ENCODE results near the gene SHC4.

DNA sequence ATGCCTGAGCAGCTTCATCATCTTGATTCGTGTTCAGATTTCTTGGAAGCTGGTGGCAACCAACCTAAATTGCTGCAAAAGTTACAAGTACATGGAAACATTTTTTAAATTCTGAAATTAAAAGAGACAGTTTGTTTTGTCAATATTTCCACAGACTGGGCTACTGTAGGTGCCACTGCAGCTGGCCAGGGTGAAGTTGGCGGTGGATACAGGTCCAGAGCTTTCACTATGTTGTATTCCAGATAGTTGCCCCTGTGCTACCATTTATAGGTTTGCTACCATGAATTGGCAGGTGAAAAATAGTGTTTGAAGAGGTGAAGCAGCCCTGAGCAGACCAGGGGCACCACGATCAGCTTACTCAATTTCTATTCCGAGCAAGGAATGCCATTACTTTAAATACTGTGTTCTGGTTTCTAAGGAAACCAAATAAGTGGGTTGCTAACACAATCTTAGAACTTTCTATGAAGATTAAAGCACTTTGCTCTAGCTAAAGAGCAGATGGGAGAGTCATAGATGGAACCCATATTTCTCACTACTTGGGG, 21.2 kb upstream of the SHC4 start:
- TF ChIP-seq, protein P1, sequence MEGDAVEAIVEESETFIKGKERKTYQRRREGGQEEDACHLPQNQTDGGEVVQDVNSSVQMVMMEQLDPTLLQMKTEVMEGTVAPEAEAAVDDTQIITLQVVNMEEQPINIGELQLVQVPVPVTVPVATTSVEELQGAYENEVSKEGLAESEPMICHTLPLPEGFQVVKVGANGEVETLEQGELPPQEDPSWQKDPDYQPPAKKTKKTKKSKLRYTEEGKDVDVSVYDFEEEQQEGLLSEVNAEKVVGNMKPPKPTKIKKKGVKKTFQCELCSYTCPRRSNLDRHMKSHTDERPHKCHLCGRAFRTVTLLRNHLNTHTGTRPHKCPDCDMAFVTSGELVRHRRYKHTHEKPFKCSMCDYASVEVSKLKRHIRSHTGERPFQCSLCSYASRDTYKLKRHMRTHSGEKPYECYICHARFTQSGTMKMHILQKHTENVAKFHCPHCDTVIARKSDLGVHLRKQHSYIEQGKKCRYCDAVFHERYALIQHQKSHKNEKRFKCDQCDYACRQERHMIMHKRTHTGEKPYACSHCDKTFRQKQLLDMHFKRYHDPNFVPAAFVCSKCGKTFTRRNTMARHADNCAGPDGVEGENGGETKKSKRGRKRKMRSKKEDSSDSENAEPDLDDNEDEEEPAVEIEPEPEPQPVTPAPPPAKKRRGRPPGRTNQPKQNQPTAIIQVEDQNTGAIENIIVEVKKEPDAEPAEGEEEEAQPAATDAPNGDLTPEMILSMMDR (optimal IDR thresholded peaks at IDR 0.05 in 1 of 3, IDR thresholded peaks at IDR 0.05 in 1 of 3, conservative IDR thresholded peaks at IDR 0.05 in 1 of 3; ENCODE audit: extremely low read depth in 1 of 3, insufficient read depth in 2 of 3, low read length in 3 of 3) = no peak
- no peak for TF ChIP-seq EZH2 (IDR thresholded peaks at IDR 0.05; ENCODE audit: low read length)
